ENCODE results near the gene HMCN2.

Gene HMCN2

GRCh38 chr9:130302785-130303612 lies 37.4 kb downstream of the HMCN2 start:
- DNase-seq (ENCODE audit: low read depth), result no peak
- TF ChIP-seq CTCF (conservative IDR thresholded peaks at IDR 0.05; ENCODE audit: control insufficient read depth, insufficient read depth, low read depth, low read length), result no peak
- H3K4me3 ChIP-seq (ENCODE audit: control insufficient read depth, low read depth, low read length), result no peak overlapping the region

- DNase-seq (ENCODE audit: low read depth), result no peak
- no peak for TF ChIP-seq CTCF (conservative IDR thresholded peaks at IDR 0.05; ENCODE audit: control insufficient read depth, insufficient read depth, low read depth, low read length)
- no peak overlapping the region for H3K4me3 ChIP-seq (ENCODE audit: control insufficient read depth, low read depth, low read length)
These were observed 38.1 kb downstream of the HMCN2 start for GRCh38 chr9:130303613-130304055.

- no peak for TF ChIP-seq CTCF (conservative IDR thresholded peaks at IDR 0.05; ENCODE audit: control insufficient read depth, insufficient read depth, low read depth, low read length)
- no peak overlapping the region for H3K4me3 ChIP-seq (ENCODE audit: control insufficient read depth, low read depth, low read length)
These were observed 38.6 kb downstream of the HMCN2 start for GRCh38 chr9:130304116-130304515.

GRCh38 chr9:130304643-130305042 lies 39.1 kb downstream of the HMCN2 start:
- H3K4me3 ChIP-seq (ENCODE audit: control insufficient read depth, low read depth, low read length), result no peak overlapping the region
- TF ChIP-seq CTCF (conservative IDR thresholded peaks at IDR 0.05; ENCODE audit: control insufficient read depth, insufficient read depth, low read depth, low read length), result no peak
- no peak for DNase-seq (ENCODE audit: low read depth)

More at GRCh38 chr9:130304116-130304515, 38.6 kb downstream of the HMCN2 start:
- DNase-seq (ENCODE audit: low read depth), result no peak

GRCh38 chr9:130305381-130305780 lies 39.8 kb downstream of the HMCN2 start:
- no peak for TF ChIP-seq CTCF (conservative IDR thresholded peaks at IDR 0.05; ENCODE audit: control insufficient read depth, insufficient read depth, low read depth, low read length)
- H3K4me3 ChIP-seq (ENCODE audit: control insufficient read depth, low read depth, low read length), result no peak overlapping the region
- no peak for DNase-seq (ENCODE audit: low read depth)

- no peak for TF ChIP-seq CTCF (conservative IDR thresholded peaks at IDR 0.05; ENCODE audit: control insufficient read depth, insufficient read depth, low read depth, low read length)
- DNase-seq (ENCODE audit: low read depth), result no peak
- no peak overlapping the region for H3K4me3 ChIP-seq (ENCODE audit: control insufficient read depth, low read depth, low read length)
These were observed 41.5 kb downstream of the HMCN2 start for GRCh38 chr9:130306823-130307666.

Data from fibroblast of mammary gland (primary cell).